PFSK-1 (cell line): ENCODE measurements around the gene LRRTM1.

Experiments
- FOXP2 ChIP-seq: optimal IDR thresholded peaks from 2 replicates; pipeline ENCODE3; 2011; ENCODE audit warnings: borderline replicate concordance, control low read depth, inconsistent platforms; ENCODE audit not compliant: insufficient read depth; ENCODE audit errors: extremely low read length, extremely low read depth
- POLR2AphosphoS5 ChIP-seq: IDR thresholded peaks from 2 replicates; pipeline ENCODE4 v1.6.1; 2012; ENCODE audit warnings: low read depth, mild to moderate bottlenecking, control low read depth, low read length, moderate library complexity
- SIN3A ChIP-seq: IDR thresholded peaks from 2 replicates; pipeline ENCODE4 v1.6.1; 2012; ENCODE audit warnings: mild to moderate bottlenecking, low read length, moderate library complexity, borderline replicate concordance; ENCODE audit not compliant: insufficient read depth
- TAF1 ChIP-seq: IDR thresholded peaks from 2 replicates; pipeline ENCODE4 v1.6.1; 2012; ENCODE audit warnings: low read length, control low read depth, borderline replicate concordance; ENCODE audit not compliant: insufficient read depth
- TF ChIP-seq, protein P1 (sequence below), 2 experiments: IDR thresholded peaks; 2 replicates each; pipeline versions ENCODE4 v1.6.1 to v1.8.0; 2011 to 2012; ENCODE audit warnings: low read depth in 2 of 2, low read length in 2 of 2, control low read depth in 1 of 2, inconsistent platforms in 1 of 2, mild to moderate bottlenecking in 1 of 2, moderate library complexity in 1 of 2; ENCODE audit not compliant: insufficient read depth in 1 of 2

Gene LRRTM1

DNA sequence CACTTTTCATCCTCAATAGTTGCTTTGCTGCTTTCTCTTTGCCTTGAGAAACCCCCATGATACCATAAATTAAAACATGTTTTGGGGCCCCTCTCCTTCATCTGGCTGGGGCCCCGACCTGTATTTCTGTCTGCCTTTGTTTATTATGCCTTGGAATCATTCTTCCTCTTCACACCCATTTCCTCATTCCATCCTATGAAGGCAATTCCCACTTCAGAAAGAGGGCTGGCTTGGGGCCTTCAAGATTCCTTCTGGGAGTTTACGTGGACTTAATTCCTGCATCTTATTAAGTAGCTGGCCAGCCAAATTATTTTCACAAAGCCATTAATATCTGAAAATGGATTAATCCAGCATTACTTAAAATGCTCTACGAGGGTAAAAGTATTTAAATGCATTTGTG is 6.8 kb upstream of the LRRTM1 start:
- TF ChIP-seq, protein P1, sequence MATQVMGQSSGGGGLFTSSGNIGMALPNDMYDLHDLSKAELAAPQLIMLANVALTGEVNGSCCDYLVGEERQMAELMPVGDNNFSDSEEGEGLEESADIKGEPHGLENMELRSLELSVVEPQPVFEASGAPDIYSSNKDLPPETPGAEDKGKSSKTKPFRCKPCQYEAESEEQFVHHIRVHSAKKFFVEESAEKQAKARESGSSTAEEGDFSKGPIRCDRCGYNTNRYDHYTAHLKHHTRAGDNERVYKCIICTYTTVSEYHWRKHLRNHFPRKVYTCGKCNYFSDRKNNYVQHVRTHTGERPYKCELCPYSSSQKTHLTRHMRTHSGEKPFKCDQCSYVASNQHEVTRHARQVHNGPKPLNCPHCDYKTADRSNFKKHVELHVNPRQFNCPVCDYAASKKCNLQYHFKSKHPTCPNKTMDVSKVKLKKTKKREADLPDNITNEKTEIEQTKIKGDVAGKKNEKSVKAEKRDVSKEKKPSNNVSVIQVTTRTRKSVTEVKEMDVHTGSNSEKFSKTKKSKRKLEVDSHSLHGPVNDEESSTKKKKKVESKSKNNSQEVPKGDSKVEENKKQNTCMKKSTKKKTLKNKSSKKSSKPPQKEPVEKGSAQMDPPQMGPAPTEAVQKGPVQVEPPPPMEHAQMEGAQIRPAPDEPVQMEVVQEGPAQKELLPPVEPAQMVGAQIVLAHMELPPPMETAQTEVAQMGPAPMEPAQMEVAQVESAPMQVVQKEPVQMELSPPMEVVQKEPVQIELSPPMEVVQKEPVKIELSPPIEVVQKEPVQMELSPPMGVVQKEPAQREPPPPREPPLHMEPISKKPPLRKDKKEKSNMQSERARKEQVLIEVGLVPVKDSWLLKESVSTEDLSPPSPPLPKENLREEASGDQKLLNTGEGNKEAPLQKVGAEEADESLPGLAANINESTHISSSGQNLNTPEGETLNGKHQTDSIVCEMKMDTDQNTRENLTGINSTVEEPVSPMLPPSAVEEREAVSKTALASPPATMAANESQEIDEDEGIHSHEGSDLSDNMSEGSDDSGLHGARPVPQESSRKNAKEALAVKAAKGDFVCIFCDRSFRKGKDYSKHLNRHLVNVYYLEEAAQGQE (IDR thresholded peaks at IDR 0.05; ENCODE audit: insufficient read depth in 1 of 2, low read depth in 2 of 2, low read length in 2 of 2), result no peak
- no peak for TF ChIP-seq POLR2AphosphoS5

- TF ChIP-seq, protein P1 (IDR thresholded peaks at IDR 0.05; ENCODE audit: insufficient read depth in 1 of 2, low read depth in 2 of 2, low read length in 2 of 2), result no peak
- TF ChIP-seq SIN3A (no peak), TAF1 (no peak), FOXP2 (no peak), POLR2AphosphoS5 (no peak)
Observed at GRCh38 chr2:80303006-80303908, 1.3 kb downstream of the LRRTM1 start.

- no peak for TF ChIP-seq TAF1
- TF ChIP-seq, protein P1 (IDR thresholded peaks at IDR 0.05; ENCODE audit: insufficient read depth in 1 of 2, low read depth in 2 of 2, low read length in 2 of 2), result no peak
- TF ChIP-seq POLR2AphosphoS5, result no peak
- no peak for TF ChIP-seq SIN3A
- no peak for TF ChIP-seq FOXP2
Observed at GRCh38 chr2:80302314-80303005, 2.1 kb downstream of the LRRTM1 start.

GRCh38 chr2:80302001-80302313 is 2.6 kb downstream of the LRRTM1 start:
- no peak for TF ChIP-seq FOXP2
- TF ChIP-seq TAF1, result no peak
- TF ChIP-seq POLR2AphosphoS5, result no peak
- no peak for TF ChIP-seq SIN3A
- TF ChIP-seq, protein P1 (IDR thresholded peaks at IDR 0.05; ENCODE audit: insufficient read depth in 1 of 2, low read depth in 2 of 2, low read length in 2 of 2), result no peak
